ENCODE results near the gene BCDIN3D.

DNA sequence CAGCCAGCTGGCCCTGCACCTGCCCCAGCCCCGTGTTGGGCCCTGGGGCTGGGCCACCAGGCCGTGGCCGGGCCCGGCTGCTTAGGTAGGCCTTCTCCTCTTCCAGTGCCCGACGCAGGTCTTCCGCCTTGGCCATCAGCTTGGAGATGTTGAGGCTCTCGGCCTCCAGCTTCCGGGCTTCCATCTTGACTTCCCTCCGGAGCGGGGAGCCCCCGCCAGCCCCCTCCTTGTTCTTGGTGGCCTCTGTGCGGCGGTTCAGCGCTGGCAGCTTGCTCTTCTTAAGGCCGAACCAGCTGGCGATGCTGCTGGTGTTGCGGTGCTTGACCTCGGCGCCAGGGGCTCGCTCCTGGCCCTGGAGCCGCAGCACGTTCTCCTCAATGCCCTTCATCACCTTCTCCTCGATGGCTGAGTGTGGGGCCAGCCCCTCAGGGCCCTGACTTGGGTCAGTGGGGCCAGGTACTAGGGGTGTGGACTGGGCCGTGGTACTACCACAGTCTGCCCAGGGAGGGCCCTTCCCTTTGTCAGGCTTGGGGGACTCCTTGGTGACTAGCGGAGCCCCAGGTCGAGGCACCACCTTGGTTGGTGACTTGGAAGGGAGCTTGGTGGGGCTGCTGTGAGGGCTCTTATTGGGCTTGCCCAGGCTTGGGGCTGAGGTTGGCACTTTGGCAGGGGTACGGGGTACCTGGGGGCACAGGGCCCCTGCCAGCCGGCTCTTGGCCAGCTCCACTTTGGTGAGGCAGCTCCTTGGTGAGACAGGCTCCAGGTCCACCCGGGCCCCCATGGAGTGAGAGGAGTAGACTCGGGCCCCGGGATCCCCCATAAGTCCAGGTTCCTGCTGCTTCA lies 47.9 kb downstream of the BCDIN3D start:
- TF ChIP-seq EGR1 (IDR thresholded peaks at IDR 0.05; ENCODE audit: low read depth in 2 of 2) (no peak), CTCF (IDR thresholded peaks at IDR 0.05; ENCODE audit: low read depth, low read length, missing input control) (no peak), ZBTB33 (IDR thresholded peaks at IDR 0.05) (no peak), FOXA1 (IDR thresholded peaks at IDR 0.05) (no peak), GABPA (IDR thresholded peaks at IDR 0.05 in 1 of 2, conservative IDR thresholded peaks at IDR 0.05 in 1 of 2) (no peak), NR2F2 (IDR thresholded peaks at IDR 0.05) (no peak), YY1 (IDR thresholded peaks at IDR 0.05) (no peak), TAF1 (conservative IDR thresholded peaks at IDR 0.05) (no peak), SP1 (IDR thresholded peaks at IDR 0.05) (no peak), REST (IDR thresholded peaks at IDR 0.05) (no peak), RXRA (IDR thresholded peaks at IDR 0.05) (no peak)
- TF ChIP-seq, protein P1, sequence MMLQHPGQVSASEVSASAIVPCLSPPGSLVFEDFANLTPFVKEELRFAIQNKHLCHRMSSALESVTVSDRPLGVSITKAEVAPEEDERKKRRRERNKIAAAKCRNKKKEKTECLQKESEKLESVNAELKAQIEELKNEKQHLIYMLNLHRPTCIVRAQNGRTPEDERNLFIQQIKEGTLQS (IDR thresholded peaks at IDR 0.05), result no peak
- TF ChIP-seq, protein P2, sequence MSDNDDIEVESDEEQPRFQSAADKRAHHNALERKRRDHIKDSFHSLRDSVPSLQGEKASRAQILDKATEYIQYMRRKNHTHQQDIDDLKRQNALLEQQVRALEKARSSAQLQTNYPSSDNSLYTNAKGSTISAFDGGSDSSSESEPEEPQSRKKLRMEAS (IDR thresholded peaks at IDR 0.05), result no peak
